ENCODE measurements around the gene PWP2. TPM values are rescaled to one million over a fixed set of nuclear protein-coding genes. Genes with fewer than 3 reads are reported as not detected.
"Not testable (repeated sequence)": the region's sequence is repeated elsewhere in the genome, so short reads cannot be mapped to it uniquely, and the experiment has no call there.

PWP2 gene
- polyA plus RNA-seq, 4 donors = 2.4 to 10.1 (median 5.5) TPM

DNA sequence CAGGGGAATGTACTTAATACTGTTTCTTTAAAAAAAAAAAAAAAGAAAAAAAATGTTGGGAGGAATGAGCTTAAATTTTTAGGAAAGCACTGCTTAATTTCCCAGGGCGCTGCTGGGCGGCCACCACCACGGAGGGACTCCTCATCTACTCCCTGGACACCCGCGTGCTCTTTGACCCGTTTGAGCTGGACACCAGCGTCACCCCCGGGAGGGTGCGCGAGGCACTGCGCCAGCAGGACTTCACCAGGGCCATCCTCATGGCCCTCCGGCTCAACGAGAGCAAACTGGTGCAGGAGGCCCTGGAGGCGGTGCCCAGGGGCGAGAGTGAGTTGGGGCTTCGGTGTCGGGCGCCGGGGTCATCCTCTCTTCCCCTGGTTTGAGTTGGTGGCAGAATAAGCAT lies 20.6 kb downstream of the PWP2 start:
- DNase-seq (ENCODE audit: low read depth in 4 of 4, low spot score in 3 of 4) = not testable (repeated sequence)

DNA sequence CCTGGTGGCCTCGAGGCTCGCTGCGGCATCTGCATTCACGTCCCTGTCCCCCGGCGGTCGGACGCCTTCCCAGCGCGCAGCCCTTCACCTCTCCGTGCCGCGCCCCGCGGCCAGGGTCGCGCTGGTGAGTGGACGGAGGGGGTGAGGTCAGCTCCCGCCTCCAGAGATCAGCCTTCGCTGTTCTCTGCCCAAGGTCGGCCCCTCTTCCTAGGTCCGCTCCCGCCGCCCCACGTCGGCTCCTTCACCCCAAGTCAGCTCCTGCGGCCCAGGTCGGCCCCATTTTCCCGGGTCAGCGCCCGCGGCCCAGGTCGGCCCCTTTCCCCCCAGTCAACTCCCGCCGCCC lies 26.5 kb downstream of the PWP2 start:
- not testable (repeated sequence) for DNase-seq (ENCODE audit: low read depth in 4 of 4, low spot score in 3 of 4)

DNA sequence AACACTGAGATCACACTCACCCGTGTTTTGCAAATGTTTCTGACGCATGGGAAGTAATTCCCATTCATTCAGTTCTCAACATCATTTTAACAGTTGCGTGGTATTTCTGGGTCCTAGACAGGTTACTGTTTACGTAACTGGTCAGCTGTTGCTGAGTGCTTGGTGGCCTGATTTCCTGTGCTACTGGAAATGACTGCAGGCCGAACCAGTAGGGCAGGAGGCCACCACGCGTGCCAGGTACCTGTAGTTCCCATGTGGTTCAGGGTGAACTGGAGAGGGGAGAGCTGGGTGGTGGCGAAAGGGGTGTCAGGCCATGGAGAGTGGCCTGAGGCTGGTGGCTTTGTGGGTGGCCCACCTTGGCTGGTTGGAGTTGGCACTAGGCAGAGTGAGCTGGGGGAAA lies 27.5 kb downstream of the PWP2 start:
- not testable (repeated sequence) for DNase-seq (ENCODE audit: low read depth in 4 of 4, low spot score in 3 of 4)

DNA sequence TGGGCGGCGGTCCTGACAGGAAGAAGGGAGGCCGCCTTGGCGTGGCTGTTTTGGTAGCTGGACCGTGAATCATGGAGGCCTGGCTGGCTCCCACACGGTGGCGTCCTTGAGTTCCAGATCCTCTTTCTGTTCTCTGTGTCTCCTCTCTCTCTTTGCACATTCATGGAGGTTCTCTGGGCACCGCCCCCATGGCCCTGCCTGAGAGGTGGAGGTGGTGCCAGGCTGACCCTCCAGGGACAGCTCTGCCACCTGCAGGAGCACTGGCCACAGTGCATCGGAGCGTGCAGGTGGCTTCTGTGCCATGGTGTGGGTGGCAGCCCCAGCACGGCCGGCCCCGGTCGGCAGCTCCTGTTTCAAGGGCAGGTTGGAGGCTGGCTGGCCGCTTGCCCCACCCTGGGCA lies 30.8 kb downstream of the PWP2 start:
- not testable (repeated sequence) for DNase-seq (ENCODE audit: low read depth in 4 of 4, low spot score in 3 of 4)

DNA sequence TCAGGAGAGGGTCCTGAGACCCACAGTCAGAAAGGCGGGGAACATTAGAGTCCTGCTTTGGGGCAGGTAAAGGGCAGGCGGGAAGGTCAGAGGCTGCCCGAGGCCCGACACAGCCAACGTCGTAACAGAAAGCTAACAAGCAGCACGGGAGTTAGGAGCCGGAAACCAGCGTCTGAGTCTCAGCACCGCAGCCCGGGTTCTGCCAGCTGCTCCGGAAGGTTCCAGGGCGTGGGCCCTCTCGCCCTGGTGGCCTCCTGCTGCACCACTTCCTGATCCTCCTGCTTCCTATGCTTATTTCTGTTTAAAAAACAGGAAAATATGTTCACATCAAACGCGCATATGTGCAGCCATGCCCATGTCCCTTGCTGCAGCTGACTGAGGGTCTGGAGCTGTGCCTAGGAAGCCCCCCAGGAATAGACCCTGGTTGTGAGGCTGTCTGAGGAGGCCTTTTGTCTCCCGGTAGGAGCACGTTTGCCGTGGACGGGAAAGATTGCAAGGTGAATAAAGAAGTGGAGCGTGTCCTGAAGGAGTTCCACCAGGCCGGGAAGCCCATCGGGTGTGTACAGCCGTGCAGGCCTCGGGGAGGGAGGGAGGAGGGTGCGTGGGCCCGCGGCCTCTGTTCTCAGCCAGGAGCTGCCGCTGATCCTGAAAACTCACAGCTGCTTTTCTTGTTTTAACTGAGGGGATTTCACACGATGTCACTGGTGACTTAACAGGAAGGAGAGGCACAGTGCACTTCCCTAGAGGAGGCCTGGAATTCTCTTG lies 32.8 kb downstream of the PWP2 start:
- DNase-seq (ENCODE audit: low read depth in 4 of 4, low spot score in 3 of 4) = peak in 1 of 4 donors; percentile 1

DNA sequence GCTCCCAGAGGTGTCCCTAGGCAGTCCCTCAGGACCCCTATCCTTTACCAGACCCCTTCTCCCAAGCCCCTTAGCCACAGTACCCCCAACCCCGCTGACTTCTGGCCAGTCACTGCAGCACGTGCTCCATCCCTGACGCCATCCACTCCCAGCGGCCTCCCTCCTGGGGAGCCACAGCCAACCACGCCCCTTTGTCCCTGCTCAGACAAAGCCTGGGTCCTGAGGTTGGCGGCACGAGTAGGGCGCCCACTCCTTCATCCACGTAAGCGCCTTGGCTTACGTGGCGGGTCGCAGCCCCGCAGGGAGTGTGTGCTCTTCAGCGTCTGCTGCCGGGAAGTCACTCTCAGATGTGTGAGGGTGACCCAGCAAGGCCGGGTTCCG lies 33.3 kb downstream of the PWP2 start:
- DNase-seq (ENCODE audit: low read depth in 4 of 4, low spot score in 3 of 4) = not testable (repeated sequence)

DNA sequence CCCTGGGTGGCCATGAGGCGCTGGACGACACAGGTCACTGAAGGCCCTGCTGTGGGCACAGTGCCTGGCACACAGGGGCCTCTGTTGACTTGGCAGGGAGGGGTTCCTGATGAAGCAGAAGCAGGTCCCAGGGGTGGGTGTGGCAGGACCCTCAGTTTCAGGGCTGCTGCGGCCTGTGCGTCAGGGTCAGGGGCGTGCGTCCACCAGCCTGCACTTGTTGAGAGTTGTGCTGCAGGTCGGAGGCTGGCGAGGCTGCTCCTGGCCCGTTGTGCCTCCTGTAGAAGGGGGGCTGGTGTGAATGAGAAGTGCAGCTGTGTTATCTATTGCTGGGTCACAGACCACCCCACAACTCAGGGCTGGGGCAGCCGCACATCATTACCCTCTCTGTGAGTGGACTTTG lies 35.3 kb downstream of the PWP2 start:
- DNase-seq (ENCODE audit: low read depth in 4 of 4, low spot score in 3 of 4) = not testable (repeated sequence)

DNA sequence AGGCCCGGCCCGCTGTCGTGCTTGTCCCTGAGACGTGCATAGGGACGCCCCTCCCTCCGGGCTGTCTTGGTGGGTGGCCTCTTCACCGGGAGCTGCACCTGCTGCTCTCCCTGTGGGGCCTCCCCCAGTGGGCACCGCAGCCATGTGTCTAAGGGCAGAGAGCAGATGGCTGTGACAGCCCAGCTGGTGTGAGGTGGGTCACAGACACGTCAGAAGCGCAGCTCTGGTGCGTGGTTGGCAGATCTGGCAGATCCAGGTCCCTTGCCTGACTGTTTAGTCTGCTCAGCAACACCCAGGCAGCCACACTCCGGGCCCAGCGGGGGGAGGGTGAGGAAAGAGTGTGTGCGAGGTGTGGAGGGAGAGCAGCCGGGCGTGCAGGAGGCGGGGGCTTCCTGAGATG lies 36.2 kb downstream of the PWP2 start:
- DNase-seq (ENCODE audit: low read depth in 4 of 4, low spot score in 3 of 4) = not testable (repeated sequence)

DNA sequence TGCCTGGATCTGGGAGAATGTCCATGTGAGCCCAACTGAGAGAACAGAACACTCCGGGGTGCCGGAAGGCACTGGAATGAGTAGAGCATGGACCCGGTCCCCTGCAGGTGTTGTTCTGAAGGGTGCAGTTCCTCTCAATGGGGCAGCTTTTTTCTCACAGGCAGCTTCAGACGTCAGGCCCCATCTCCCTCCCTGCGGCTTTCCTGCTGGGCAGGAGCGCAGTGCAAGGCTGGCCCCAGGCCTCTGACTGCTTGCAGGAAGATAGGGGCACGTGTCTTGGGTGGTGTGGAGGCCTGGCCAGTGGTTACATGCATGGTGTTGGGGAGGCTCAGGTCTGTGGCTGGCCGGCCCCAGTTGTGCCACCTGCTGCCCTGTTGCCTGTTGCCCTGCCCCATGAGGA lies 36.8 kb downstream of the PWP2 start:
- not testable (repeated sequence) for DNase-seq (ENCODE audit: low read depth in 4 of 4, low spot score in 3 of 4)

DNA sequence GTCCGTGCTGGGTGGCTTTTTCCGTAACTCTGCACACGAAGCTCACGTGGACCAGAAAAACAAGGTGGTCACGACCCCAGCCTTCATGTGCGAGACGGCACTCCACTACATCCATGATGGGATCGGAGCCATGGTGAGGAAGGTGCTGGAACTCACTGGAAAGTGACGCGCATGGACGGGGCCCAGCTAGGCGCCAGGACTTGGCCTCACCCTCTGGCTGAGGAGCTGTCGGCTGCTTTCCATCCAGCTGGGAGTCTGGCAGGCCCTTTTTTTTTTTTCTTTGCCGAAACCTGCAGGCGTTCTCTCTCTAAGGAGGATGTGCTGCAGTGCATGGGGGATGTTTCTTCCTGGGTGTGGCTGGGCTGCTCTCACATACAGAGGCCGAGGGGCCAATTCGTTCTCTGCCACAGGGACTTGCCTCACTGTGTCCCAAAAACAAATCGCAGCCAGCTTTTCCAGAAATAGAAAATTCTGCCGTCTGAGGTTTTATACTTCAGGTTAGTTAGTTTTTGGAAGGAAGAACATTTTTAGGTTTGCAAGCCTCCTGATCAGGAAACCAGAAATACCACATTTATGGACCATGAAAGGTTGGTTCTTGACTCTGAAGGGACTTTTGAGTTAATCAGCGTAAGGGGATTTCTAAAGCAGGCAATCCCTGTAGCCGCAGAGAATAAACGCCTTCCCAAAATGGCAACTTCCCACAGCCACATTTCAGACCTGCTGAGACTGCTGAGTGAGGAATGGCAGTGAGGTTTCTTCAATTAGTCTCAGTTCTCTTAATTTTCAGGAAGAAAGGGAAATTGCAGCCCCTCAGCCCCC lies 37.8 kb downstream of the PWP2 start:
- DNase-seq (ENCODE audit: low read depth in 4 of 4, low spot score in 3 of 4) = not testable (repeated sequence)

DNA sequence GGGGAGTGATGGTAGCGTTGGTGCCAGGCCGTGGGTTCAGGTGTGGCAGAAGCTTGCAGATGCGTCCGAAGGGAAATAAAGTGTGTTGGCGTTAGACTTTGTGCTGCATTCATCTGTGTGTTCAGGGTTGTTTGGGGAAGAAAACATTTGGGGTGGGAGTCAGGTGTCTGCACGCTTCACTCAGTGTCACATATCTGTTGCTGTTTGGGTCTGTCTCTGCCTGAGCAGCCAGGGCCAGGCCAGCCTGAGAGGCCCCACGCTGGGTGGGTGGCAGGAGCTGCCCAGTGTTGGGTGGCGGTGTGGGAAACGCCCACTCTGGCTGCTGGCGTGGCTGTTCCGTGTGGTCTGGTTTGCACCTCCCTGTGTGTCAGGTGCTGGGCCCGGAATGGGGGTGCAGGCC lies 38.4 kb downstream of the PWP2 start:
- not testable (repeated sequence) for DNase-seq (ENCODE audit: low read depth in 4 of 4, low spot score in 3 of 4)

DNA sequence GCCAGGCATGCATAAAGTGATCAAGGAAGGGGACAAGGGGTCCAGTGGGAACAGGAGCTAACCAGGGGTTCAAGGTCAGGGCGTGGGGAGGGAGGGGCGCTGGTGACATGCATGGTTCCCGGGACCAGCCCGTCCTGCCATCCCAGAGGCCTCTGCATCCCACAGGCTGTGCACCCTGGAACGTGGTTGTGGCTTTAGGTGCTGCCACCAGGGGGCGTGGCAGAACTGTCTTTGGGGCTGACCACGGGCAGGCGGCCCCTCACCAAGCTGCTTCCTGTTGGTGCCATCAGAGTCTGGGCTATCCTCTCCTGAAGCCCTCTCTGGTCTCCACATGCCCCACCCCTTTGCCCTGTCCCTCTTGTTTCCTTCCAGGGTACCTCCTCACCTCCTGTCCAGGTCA lies 39.9 kb downstream of the PWP2 start:
- DNase-seq (ENCODE audit: low read depth in 4 of 4, low spot score in 3 of 4) = not testable (repeated sequence)

DNA sequence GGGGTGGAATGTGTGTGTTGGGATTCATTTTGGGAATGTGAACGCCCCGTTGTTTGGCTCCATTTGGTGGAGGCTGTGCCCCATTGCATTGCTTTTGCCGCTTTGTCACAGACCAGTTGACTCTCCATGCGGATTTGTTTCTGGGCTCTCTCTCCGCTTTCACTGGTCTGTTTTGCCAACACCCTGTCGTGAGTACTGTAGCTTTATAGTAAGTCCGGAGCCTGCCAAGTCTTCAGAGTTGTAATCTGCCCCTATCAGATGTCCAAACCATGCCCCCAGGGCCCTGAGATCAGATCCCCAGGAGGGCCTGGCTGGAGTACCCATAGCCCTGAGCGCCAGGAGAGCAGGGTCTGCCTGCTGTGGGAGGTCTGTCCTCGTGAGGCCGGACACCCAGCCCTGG lies 43.1 kb downstream of the PWP2 start:
- not testable (repeated sequence) for DNase-seq (ENCODE audit: low read depth in 4 of 4, low spot score in 3 of 4)

DNA sequence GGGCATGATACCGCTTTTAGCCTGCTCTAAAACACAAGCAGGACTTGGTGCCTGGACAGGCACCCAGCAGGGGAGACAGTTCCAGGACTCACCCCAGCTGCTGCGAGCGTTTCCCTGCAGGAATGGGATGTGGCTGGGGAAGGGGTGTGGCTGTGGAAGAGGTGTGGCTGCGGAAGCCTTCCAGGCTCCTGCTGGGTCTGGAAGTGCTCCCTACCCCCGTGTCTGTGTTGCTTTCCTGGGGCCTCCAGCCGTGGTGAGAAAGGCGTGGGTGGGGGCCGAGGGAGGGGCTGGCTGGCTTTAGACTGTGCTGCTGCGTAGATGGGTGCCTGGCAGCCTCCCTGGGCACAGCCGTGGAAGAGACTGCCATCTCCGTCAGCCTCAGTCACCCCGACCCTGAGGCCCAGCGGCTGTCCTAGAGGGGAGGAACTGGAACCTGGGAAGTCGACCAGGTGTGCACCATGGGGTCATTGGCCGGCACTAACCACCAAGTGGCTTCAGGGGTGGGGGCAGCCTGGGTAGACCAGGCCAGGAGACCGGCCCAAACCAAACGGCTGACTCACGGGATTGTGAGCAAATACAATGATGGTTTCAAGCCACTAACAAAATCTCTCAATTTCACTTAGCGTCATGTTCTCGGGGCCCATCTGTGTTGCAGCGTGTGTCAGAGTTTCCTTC lies 46.2 kb downstream of the PWP2 start:
- not testable (repeated sequence) for DNase-seq (ENCODE audit: low read depth in 4 of 4, low spot score in 3 of 4)

DNA sequence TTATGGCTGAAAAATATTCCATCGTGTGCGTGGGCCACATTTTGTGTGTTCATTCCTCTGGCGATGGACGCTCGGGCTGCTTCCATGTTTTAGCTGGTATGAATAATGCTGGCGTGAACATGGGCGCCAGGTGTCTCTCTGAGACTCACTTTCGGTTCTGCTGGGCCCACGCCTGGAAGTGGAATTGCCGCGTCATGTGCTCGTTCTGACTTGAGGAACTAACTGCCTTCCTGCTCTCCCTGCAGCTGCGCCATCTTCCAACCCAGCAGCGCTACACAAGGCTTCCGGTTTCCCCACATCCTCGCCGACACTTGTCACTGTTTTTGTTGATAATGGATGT lies 46.7 kb downstream of the PWP2 start:
- DNase-seq (ENCODE audit: low read depth in 4 of 4, low spot score in 3 of 4) = not testable (repeated sequence)

DNA sequence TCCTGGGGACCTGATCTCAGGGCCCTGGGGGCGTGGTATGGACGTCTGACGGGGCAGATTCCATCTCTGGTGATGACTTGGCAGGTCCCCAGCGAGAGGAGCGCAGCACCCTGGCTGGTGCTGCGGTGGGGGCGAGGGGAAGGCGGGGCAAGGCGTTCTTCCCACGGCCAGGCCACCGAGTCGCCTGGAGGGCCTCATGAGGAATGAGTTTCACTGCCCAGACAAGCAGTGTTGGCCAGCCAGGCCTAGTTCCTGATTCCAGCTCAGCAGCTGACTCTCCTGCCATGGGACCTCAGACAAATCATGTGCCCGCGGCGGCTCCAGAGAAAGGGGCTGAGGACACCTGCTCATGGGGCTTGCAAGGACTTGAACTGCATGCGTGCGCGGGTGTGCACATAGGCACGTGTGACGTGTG lies 47.6 kb downstream of the PWP2 start:
- DNase-seq (ENCODE audit: low read depth in 4 of 4, low spot score in 3 of 4) = not testable (repeated sequence)

DNA sequence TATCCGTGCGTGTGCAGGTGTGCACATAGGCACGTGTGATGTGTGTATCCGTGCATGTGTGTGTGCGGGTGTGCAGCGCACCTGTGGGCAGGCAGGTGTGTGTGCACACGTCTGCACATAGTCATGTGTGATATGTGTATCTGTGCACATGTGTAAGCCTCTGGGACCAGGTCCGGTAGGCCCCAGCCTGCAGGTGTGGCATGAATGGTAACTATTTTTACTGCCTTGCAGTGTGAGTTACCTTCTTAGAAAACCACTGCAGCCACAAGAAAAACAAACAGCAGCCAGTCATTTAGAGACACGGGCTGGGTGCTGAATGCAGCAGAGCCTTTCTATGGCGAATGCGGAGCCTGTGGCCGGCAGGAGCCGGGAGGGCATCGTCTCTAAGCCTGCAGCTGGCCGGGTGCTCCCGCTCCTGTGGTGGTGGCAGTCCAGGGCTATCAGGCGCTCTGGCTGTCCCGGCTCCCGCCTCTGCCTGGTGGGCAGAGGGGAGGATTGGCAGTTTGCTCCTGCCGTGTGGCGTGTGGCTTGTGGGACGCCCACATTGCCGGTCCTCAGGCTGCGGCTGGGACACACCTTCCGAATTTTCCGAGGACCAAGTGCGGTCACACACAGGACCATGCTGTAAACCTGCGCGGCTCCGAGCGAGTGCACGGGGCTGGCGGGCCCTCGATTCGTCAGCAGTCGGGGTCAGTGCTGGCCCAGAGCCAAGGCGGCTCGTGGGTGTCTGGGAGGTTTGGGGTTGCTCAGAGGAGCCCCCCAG lies 48.2 kb downstream of the PWP2 start:
- DNase-seq (ENCODE audit: low read depth in 4 of 4, low spot score in 3 of 4) = not testable (repeated sequence)

DNA sequence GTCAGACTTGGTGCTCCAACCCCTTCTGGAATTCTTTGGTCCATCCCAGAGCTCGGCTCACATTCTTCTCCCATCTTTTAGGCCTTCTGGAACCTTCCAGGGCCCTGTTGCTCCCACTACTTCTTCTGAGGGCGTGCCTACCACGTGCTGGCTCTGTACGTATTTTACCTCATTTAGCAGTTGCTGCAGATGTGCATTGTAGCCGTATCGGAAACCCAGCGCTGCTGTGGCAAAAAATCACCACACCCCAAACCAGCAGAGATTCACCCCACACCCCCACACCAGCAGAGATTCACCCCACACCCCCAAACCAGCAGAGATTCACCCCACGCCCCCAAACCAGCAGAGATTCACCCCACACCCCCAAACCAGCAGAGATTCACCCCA lies 48.8 kb downstream of the PWP2 start:
- DNase-seq (ENCODE audit: low read depth in 4 of 4, low spot score in 3 of 4) = not testable (repeated sequence)

DNA sequence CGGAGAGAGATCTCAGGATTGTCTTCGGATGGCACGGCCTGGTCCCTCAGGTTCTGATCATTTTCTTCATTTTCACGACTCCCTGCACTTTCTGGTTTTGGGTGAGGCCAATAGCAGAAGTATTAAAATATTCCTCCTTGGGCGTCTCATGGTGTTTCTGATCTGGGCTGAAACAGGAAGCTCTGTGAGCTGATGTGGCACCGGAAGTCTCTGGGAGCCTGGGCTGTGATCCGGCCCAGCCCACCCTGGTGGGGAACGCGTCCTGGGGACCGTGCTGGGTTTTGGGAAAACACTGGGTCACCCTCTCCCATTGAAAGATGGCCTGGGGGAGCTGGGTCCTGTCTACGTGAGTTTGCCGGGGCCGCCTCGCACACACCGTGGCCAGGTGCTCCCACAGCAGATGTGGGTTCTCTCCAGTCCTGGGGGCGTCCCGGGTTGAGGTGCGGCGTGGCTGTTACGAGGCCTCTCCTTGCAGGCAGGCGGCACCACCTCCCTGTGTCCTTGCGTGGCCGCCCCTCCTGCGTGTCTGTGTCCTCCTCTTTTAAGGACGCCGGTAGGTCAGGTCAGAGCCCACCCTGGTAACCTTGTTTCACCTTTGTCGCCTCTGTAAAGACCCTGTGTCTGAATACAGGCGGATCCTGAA lies 50.4 kb downstream of the PWP2 start:
- DNase-seq (ENCODE audit: low read depth in 4 of 4, low spot score in 3 of 4) = not testable (repeated sequence)

DNA sequence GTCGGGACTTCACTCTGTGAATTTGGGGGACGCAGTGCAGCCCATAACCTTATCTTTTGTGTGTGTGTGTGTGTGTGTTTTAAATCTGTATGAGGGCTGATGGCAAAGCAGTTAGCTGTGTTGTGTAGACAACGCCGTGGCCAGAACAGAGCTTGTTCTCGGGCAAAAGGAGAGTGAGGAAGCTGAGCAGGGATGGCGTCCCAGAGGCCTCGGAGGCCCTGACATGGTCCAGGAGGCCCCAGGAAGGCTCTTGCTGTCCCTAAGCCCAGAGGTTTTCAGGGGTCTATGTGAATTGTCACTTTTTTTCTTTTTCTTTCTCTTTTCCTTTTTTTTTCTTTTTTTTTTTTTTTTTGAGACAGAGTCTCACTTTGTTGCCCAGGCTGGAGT lies 50.9 kb downstream of the PWP2 start:
- DNase-seq (ENCODE audit: low read depth in 4 of 4, low spot score in 3 of 4) = not testable (repeated sequence)

All from right renal pelvis (tissue), 4 donors.